ENCODE results near the gene VWA1. TPM values are rescaled to one million over a fixed set of nuclear protein-coding genes. Genes with fewer than 3 reads are reported as not detected.
A peak's percentile ranks its signal among the peaks of the same experiment; 100 is the strongest.
"Not testable (repeated sequence)": the region's sequence is repeated elsewhere in the genome, so short reads cannot be mapped to it uniquely, and the experiment has no call there.

VWA1 gene
- total RNA-seq, 1 experiment from 2014 or later, result 56.6 TPM

DNA sequence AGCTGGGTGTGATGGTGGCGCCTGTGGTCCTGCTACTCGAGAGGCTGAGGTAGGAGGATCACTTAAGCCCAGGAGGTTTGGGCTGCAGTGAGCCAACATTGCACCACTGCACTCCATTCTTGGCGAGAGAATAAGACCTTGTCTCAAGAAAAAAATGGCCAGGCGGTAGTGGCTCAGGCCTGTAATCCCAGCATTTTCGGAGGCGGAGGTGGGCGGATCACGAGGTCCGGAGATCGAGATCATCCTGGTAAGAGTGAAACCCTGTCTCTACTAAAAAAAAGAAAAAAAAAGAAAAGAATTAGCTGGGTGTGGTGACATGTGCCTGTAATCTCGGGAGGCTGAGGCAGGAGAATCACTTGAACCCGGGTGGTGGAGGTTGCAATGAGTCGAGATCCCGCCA lies 47.4 kb downstream of the VWA1 start:
- Histone ChIP-seq H3K27ac (no peak overlapping the region), H3K9me2 (ENCODE audit: insufficient read depth) (no peaks in the 10 kb centered on the region), H3K4me3 (no peak overlapping the region), H3K27me3 (ENCODE audit: insufficient read depth, low read depth) (no peaks in the 10 kb centered on the region), H3K4me1 (replicated peaks; ENCODE audit: insufficient read depth) (no peaks in the 10 kb centered on the region), H3F3A (ENCODE audit: insufficient read depth, low read depth) (no peaks in the 10 kb centered on the region), H2AFZ (no peak overlapping the region), H3K9me3 (ENCODE audit: insufficient read depth, low read depth) (no peaks in the 10 kb centered on the region), H3K36me3 (ENCODE audit: low read depth) (no peaks in the 10 kb centered on the region), H3K79me2 (ENCODE audit: low read depth) (peaks cover 3% of the 10 kb centered on the region; the same call in 1 of the 2 replicates), H3K4me2 (no peak overlapping the region), H4K20me1 (ENCODE audit: insufficient read depth) (no peaks in the 10 kb centered on the region)
- BruUV-seq (replicated peaks), result TSS peak; percentile 33
- POLR2A ChIA-PET (ENCODE audit: unreplicated experiment), result no interaction called here
- CTCF ChIA-PET, result no interaction called here
- intact Hi-C loops (cut with micrococcal nuclease; ENCODE audit: unreplicated experiment), result no loop called here
- TF ChIP-seq, protein P1, sequence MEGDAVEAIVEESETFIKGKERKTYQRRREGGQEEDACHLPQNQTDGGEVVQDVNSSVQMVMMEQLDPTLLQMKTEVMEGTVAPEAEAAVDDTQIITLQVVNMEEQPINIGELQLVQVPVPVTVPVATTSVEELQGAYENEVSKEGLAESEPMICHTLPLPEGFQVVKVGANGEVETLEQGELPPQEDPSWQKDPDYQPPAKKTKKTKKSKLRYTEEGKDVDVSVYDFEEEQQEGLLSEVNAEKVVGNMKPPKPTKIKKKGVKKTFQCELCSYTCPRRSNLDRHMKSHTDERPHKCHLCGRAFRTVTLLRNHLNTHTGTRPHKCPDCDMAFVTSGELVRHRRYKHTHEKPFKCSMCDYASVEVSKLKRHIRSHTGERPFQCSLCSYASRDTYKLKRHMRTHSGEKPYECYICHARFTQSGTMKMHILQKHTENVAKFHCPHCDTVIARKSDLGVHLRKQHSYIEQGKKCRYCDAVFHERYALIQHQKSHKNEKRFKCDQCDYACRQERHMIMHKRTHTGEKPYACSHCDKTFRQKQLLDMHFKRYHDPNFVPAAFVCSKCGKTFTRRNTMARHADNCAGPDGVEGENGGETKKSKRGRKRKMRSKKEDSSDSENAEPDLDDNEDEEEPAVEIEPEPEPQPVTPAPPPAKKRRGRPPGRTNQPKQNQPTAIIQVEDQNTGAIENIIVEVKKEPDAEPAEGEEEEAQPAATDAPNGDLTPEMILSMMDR (conservative IDR thresholded peaks at IDR 0.05), result no peak
- TF ChIP-seq EZH2 (IDR thresholded peaks at IDR 0.05; ENCODE audit: low read depth), result no peak
- no peak for DNase-seq

DNA sequence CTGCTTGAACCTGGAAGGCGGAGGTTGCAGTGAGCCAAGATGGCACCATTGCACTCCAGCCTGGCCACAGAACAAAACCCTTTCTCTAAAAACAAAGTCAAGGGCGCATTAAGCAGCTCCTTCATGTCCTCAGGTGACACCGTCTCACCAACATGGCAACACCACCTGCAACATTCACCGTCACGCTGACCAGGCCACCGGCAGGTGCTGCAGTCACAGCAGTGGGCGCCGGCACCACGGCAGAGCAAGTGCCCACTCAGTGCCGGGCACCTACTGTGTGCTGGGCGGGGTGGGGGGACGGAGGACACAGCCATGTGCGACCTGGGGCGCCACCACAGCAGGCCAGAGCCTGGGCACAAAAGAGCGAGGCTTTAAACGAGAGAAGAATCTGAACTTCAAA lies 48.2 kb downstream of the VWA1 start:
- Histone ChIP-seq H3K4me2 (no peak overlapping the region), H3K4me3 (no peak overlapping the region), H4K20me1 (ENCODE audit: insufficient read depth) (no peaks in the 10 kb centered on the region), H3K27ac (no peak overlapping the region), H3K79me2 (ENCODE audit: low read depth) (no peaks in the 10 kb centered on the region), H2AFZ (no peak overlapping the region), H3K4me1 (replicated peaks; ENCODE audit: insufficient read depth) (no peaks in the 10 kb centered on the region), H3K27me3 (ENCODE audit: insufficient read depth, low read depth) (no peaks in the 10 kb centered on the region), H3K9me3 (ENCODE audit: insufficient read depth, low read depth) (no peaks in the 10 kb centered on the region), H3K9me2 (ENCODE audit: insufficient read depth) (no peaks in the 10 kb centered on the region), H3K36me3 (ENCODE audit: low read depth) (no peaks in the 10 kb centered on the region), H3F3A (ENCODE audit: insufficient read depth, low read depth) (no peaks in the 10 kb centered on the region)
- TF ChIP-seq, protein P1 (conservative IDR thresholded peaks at IDR 0.05), result no peak
- TF ChIP-seq EZH2 (IDR thresholded peaks at IDR 0.05; ENCODE audit: low read depth), result no peak
- no TSS peak for BruUV-seq (replicated peaks)
- ChIA-PET CTCF (no interaction called here), POLR2A (ENCODE audit: unreplicated experiment) (no interaction called here)
- no peak for DNase-seq
- intact Hi-C loops (cut with micrococcal nuclease; ENCODE audit: unreplicated experiment), result no loop called here

DNA sequence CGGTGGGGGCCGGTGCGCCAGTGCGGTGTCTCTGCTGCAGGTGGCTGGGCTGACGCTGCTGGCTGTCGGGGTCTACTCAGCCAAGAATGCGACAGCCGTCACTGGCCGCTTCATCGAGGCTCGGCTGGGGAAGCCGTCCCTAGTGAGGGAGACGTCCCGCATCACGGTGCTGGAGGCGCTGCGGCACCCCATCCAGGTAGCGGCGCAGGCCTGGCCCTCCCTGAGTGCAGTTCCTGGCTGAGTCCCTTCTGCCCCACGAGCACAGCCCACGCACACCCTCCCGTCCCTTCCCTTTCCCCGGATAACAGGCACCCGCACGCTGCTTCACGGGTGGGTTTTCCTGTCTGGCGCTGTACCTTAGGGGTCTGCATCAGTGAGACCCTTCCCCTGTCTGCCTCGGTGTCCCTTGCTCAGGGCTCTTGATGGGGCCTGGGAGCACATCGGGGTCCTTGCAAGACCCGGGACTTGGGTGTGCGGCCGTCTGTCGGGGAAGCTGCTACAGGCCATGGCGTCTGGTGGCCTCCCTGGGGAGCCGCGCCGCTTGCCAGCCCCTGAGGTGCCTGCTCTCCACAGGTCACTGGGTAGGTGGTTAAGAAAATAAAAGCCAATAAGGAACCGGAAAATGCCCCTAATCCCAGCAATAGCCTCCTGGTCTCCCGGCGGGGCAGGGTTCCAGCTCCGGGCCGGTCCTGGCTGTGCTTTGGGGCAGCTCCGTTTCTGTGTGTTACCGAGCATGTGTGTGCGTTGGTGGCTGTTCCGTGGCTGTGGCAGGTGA lies 49.7 kb downstream of the VWA1 start:
- H3K9me3 ChIP-seq (ENCODE audit: insufficient read depth, low read depth); H4K20me1 ChIP-seq (ENCODE audit: insufficient read depth); H3K27me3 ChIP-seq (ENCODE audit: insufficient read depth, low read depth); intact Hi-C loops (cut with micrococcal nuclease; ENCODE audit: unreplicated experiment); H3K79me2 ChIP-seq (ENCODE audit: low read depth); H3K4me1 ChIP-seq (replicated peaks; ENCODE audit: insufficient read depth); H3K4me2 ChIP-seq; H3K4me3 ChIP-seq; CTCF ChIA-PET; BruUV-seq (replicated peaks); H3K36me3 ChIP-seq (ENCODE audit: low read depth); H3F3A ChIP-seq (ENCODE audit: insufficient read depth, low read depth); H2AFZ ChIP-seq; H3K9me2 ChIP-seq (ENCODE audit: insufficient read depth); POLR2A ChIA-PET (ENCODE audit: unreplicated experiment); DNase-seq; H3K27ac ChIP-seq: not testable (repeated sequence)

DNA sequence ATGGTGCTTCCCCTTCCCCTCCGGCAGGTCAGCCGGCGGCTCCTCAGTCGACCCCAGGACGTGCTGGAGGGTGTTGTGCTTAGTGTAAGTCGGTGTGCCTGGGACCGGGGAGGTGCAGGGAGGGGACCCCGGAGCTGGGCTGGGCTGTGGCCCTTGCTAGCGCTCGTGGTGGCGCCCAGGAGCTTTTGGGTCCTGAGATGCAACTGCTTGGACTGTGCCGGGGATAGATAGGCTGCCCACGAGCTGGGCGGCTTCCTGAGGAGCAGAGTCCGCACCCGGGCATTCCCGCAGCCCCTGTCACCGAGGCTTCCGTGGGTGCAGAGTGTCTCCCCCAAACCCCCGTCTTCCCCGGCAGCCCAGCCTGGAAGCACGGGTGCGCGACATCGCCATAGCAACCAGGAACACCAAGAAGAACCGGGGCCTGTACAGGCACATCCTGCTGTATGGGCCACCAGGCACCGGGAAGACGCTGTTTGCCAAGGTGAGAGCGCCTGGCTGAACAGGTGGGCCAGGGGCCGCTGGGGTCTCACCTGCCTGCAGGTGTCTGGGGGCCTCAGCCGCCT lies 50.3 kb downstream of the VWA1 start:
- POLR2A ChIA-PET (ENCODE audit: unreplicated experiment); DNase-seq; H3K27me3 ChIP-seq (ENCODE audit: insufficient read depth, low read depth); intact Hi-C loops (cut with micrococcal nuclease; ENCODE audit: unreplicated experiment); H3K9me3 ChIP-seq (ENCODE audit: insufficient read depth, low read depth); H3K36me3 ChIP-seq (ENCODE audit: low read depth); H3K79me2 ChIP-seq (ENCODE audit: low read depth); H3K4me1 ChIP-seq (replicated peaks; ENCODE audit: insufficient read depth); H3K4me3 ChIP-seq; H4K20me1 ChIP-seq (ENCODE audit: insufficient read depth); H3F3A ChIP-seq (ENCODE audit: insufficient read depth, low read depth); BruUV-seq (replicated peaks); H2AFZ ChIP-seq; CTCF ChIA-PET; H3K4me2 ChIP-seq; H3K9me2 ChIP-seq (ENCODE audit: insufficient read depth); H3K27ac ChIP-seq: not testable (repeated sequence)
